GM21619 (cell line): Measurements from ENCODE around the gene FAM53A.

Experiments
- ATAC-seq: cut with Tn5 transposase; IDR thresholded peaks from one replicate; pipeline ENCODE4 v1.9.1; 2021; ENCODE audit not compliant: unreplicated experiment

The FAM53A gene, protein sequence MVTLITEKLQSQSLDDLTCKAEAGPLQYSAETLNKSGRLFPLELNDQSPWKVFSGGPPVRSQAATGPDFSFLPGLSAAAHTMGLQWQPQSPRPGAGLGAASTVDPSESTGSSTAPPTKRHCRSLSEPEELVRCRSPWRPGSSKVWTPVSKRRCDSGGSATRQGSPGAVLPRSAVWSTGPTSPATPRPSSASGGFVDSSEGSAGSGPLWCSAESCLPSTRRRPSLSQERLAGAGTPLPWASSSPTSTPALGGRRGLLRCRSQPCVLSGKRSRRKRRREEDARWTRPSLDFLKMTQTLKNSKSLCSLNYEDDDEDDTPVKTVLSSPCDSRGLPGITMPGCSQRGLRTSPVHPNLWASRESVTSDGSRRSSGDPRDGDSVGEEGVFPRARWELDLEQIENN

DNA sequence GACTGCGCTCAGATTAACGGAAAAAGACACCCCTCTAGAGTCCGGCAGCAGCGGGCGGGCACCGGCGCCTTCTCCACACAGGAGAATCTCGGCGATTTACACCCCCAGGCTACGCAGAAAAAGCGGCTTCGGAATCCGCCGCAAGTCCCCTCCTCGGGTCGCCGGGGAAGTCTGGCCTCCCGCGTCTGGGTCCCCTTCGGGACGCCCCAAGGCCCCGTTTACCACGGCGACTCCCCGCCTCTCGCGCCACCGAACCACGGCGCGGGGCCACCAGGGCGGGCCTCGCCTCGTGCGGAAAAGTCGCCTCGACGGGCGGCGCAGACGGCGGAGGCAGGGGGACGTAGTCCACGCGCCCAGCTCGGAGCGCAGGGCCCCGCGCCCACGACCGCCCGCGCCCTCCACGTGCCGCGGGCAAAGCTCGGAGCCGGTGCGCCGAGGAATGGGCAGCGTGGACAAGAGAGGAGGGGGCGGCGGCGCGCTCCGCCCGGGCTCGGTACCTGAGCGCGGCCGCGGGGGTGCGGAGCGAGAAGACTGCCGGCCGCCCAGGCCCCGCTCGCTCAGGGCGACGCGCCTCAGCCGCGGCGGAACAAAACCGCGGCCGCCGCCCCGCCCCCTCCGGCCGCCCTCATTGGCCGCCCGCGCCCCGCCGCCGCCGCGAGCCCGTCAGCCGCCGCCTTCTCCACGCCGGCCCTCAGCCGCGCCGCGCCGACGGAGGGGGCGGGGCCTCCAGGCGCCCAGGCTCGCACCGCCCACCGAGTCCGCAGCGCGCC, at the start of gene FAM53A:
Gene FAM53A, minus strand, starts transcription at position 578 of the 770 bp plus-strand sequence. CDS start 15,572 bp downstream, outside the sequence.
- ATAC-seq, result peak; percentile 76

- no peak for ATAC-seq
Observed at GRCh38 chr4:1732911-1733310, 48.8 kb upstream of the FAM53A start.

GRCh38 chr4:1731180-1731579, 47.1 kb upstream of the FAM53A start:
- no peak for ATAC-seq

DNA sequence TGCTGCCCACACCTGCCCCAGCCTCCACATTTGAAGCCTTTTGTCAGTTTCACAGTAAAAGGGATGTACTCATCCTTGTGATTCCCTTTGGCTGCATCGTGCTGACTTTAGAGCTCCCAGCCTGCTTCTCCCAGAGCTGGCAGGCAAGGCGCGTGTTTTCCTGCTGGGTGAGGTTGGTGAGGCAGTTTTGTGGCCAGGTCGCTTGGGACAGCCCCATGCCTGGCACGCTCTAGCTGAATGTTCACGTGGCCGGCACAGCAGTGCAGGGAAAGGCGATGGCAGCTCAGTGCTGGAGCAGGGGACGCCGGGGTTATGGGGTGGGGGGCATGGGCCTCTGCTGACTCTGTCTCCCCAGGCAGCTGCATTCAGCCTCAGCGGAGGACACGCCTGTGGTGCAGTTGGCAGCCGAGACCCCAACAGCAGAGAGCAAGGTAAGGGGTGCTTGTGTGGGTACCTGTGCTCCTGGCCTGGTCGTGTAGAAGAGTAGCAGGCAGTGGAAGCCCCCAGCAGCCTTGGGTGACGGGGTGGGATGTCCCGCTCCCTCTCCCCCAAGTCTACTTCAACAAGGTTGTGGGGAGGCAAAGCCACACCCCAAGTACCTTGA, 46.5 kb upstream of the FAM53A start:
- ATAC-seq, result no peak

GRCh38 chr4:1728061-1728980, 44.2 kb upstream of the FAM53A start:
- ATAC-seq, result no peak

- no peak for ATAC-seq
Observed at GRCh38 chr4:1727117-1728031, 43.3 kb upstream of the FAM53A start.

- ATAC-seq, result no peak
Observed at GRCh38 chr4:1726146-1726934, 42.2 kb upstream of the FAM53A start.

DNA sequence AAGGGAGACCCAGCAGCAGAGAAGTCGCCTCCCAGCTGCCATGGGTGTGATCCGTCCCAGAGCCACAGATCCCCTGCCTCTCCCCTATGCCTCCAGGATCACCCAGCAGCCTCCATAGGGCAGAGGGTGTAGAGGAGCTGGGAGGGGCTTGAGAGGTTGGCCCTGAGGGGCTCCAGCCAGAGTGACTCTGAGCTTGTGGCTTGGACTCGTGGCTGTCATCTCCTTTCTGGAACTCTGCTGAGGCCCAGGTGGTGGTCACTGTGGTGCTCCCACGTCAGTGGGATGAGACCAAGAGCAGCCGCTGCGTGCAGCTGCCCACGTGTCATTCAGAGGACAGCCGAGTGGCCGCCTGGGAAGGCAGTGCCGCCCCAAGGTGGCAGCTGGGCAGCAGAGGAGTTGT, 41.4 kb upstream of the FAM53A start:
- ATAC-seq, result no peak

DNA sequence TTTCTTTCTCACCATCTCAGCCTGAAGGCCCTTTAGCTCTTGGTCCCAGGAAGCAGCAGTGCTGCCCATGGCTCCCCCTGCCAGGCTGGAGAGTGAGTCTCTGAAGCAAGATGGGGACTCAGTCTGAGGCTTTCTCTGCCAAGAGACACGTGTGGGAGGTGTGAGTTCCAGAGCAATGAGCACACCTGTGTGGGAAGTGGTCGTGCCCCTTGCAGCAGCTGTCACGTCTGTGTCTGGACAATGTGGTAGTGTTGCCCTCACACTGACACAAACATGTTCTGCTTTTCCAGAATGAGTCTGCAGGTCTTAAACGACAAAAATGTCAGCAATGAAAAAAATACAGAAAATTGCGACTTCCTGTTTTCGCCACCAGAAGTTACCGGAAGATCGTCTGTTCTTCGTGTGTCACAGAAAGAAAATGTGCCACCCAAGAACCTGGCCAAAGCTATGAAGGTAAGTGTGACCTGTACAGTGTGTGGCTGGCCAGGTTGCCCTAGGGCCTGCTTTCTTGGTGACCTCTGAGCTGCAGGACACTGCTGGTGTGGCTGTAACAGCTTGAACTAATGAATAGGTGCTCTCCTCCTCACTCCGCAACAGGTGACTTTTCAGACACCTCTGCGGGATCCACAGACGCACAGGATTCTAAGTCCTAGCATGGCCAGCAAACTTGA, 39.2 kb upstream of the FAM53A start:
- ATAC-seq, result no peak

- no peak for ATAC-seq
Observed at GRCh38 chr4:1722551-1723118, 38.5 kb upstream of the FAM53A start.

DNA sequence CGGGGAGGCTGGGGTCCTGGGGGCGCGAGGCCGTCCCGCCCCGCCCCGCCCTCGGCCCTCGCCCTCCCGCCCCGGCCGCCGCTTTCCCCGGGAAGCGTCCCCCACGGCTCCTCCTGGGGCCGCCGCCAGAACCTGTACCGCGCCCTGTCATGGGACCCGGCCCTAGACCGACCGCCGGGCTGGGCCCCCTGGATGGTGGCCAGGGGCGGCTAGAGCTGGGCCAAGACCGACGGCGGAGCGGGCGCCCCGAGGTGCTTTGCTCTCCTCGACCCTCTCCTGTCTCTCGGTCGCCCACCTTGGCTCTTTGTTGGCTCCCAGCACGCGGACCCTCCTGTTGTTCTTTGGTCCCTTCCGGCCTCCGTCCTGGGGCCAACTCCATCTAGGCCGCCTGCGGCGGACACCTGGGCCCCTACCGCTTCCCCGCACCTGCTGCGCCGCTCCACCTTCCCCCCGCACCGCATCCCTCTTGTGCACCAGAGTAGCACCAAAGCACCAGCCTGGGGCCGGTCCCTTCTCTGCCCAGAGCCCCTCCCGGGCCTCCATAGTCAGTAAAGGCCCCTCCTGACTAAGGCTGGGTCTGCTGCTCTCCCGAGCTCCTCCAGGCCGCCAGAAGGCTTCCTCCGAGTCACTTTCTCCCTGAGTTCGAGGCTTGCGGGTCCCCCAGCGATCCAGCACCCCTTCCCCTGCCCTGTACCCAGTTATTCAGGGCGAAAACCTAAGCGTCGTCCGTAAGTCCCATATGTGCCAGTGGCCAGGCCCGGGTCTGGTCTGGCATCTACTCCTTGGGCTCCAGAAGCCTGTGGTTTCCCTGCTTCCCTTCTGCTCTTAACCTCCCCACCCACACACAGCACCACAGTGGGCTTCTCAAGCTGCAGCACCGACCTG, 37.8 kb upstream of the FAM53A start:
- no peak for ATAC-seq

DNA sequence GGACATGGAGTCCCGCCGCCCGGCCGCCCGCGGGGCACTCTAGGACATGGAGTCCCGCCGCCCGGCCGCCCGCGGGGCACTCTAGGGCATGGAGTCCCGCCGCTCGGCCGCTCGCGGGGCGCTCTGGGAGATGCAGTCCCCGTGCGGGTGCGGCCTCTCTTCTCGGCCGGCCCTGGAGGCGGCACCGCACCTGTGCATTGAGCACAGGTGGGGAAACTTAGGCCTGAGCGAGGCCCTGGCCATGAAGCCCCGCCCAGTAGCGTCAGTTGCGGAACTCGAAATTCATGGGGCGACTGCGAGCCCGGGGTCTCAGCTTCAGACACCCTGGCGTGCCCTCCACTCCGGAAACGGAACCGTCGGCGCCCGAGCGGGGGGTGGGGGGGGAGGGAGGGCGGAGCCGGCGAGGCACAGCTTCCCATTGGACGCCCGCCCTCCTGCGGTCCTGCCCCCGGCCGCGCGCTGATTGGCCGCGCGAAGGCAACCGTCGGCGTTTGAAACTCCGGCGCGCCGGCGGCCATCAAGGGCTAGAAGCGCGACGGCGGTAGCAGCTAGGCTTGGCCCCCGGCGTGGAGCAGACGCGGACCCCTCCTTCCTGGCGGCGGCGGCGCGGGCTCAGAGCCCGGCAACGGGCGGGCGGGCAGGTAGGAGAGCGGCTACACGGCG, 37.0 kb upstream of the FAM53A start, which contains the start of the genes TACC3 and TMEM129:
Gene TACC3, plus strand, starts transcription at position 519 of the 663 bp plus-strand sequence. CDS start 1,901 bp downstream, outside the sequence.
Gene TMEM129, minus strand, starts transcription at position 321 of the 663 bp plus-strand sequence. CDS start 486 bp downstream, outside the sequence.
- ATAC-seq, result peak; percentile 79

GRCh38 chr4:1720163-1720983, 36.3 kb upstream of the FAM53A start:
- ATAC-seq, result peak; percentile 12

DNA sequence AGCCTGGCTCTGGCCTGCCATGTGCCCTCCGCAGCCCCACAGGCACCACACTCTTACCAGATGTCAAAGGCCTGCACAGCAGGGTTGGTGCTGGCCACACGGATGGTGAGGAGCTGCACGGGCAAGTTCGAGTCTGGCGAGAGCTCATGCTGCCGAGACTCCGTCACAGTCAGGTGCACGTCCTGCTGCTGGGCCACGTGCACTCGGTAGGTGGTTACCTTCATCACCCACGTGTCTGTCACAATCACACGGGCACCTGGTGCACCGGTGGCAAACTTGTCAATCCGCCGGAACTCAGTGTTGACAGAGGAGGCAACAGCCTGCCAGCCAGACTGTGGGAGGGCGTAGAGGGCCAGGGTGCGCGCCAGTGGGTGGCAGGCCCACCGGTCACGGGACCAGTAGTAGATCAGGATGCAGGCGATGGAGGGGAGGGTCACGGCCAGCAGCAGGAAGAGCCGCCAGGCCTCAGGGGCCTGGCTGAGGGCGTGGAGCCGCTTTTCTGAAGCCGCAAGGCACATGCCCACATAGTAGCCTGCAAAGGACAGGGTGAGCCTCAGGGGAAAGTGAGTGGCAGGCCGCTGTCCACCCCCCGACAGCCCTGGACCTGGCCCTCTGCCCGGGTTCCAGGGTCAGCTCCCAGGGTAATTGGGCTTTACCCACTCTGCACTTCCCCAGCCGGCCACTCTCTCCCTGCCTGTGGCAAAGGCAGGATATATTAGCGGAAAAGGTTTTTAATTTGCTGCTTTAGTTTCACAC, 34.2 kb upstream of the FAM53A start:
- no peak for ATAC-seq
